ENCODE results near the gene FOXN3. TPM values are rescaled to one million over a fixed set of nuclear protein-coding genes. Genes with fewer than 3 reads are reported as not detected.

FOXN3 gene
- total and polyA plus RNA-seq, 3 experiments from 2014 or later, result 73.9 to 136 (median 74.8) TPM

DNA sequence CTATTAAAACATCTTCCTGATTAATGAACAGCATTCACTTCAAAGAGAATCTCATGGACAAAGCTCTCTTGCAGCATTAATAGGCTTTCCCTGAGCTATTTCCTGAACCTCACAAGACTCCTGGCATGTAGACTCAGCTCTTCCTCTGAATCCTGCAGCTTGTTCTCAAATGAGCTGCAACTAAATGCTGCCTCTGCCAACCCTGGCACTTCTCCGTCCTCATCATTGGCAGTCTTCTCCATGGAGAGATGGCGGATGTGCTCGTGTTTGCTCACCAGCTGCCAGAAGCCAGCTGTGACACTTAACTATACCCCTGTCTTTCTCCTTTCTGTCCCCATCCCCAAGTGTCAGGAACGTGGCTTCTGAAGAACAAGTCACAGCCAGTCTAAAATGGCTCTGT is 232.1 kb downstream of the FOXN3 start:
- H3K27me3 Mint-ChIP-seq, result peaks cover 0 to 1% of the 10 kb centered on the region in 2 donors
- CTCF ChIA-PET, result no interaction called here

DNA sequence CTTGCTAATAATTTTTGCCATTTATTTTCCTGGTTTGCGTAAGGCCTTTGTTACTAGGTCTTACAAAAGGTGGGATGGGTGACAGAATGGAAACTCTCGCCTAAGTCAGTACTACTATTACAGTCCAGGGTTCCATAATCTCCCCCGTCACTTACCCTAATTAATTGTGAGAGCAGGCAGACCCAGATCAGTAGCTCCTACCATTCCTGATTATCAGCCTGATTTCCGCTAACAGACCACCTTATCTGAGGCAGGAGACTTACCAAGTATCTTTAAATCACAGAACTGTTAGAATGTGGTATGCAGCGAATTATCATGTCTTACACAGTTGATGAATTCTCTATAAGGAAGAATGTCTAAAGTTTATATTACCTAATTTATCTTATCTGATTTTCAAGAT is 234.7 kb downstream of the FOXN3 start:
- Histone ChIP-seq H3K9me3 (ENCODE audit: low read length) (no peaks in the 10 kb centered on the region), H3K27me3 (ENCODE audit: insufficient read depth, low read length, poor library complexity, severe bottlenecking) (no peaks in the 10 kb centered on the region), H3K27ac (ENCODE audit: low read depth, low read length) (no peak overlapping the region), H3K4me1 (ENCODE audit: insufficient read depth, low read length) (peaks cover 6% of the 10 kb centered on the region), H3K36me3 (ENCODE audit: insufficient read depth, low read length) (peaks cover 3% of the 10 kb centered on the region), H3K4me3 (ENCODE audit: low read length) (no peak overlapping the region)
- Mint-ChIP-seq H3K36me3 (peaks cover 6 to 55% (median 14%) of the 10 kb centered on the region in 3 donors), H3K4me3 (no peak overlapping the region), H3K27ac (no peak overlapping the region), H3K27me3 (peaks cover 0 to 1% of the 10 kb centered on the region in 2 donors), H3K9me3 (no peaks in the 10 kb centered on the region), H3K4me1 (peaks cover 25 to 27% (median 26%) of the 10 kb centered on the region in 3 donors)
- POLR2A ChIA-PET, result no interaction called here
- CTCF ChIA-PET, result no interaction called here
- DNase-seq, result no peak

More for the DNA sequence above, 232.1 kb downstream of the FOXN3 start:
- H3K4me3 Mint-ChIP-seq, result no peak overlapping the region
- POLR2A ChIA-PET, result no interaction called here
- Histone ChIP-seq H3K4me3 (ENCODE audit: low read length) (no peak overlapping the region), H3K27ac (ENCODE audit: low read depth, low read length) (no peak overlapping the region), H3K27me3 (ENCODE audit: insufficient read depth, low read length, poor library complexity, severe bottlenecking) (no peaks in the 10 kb centered on the region), H3K36me3 (ENCODE audit: insufficient read depth, low read length) (peaks cover 10% of the 10 kb centered on the region), H3K9me3 (ENCODE audit: low read length) (no peaks in the 10 kb centered on the region), H3K4me1 (ENCODE audit: insufficient read depth, low read length) (no peaks in the 10 kb centered on the region)
- peaks cover 9 to 17% (median 10%) of the 10 kb centered on the region in 3 donors for H3K4me1 Mint-ChIP-seq
- DNase-seq, result no peak
- H3K27ac Mint-ChIP-seq, result peak overlapping the region in 3 of 8 donors; percentile 2 to 52 (median 5)
- peaks cover 0 to 64% (median 22%) of the 10 kb centered on the region in 3 donors for H3K36me3 Mint-ChIP-seq
- no peaks in the 10 kb centered on the region for H3K9me3 Mint-ChIP-seq

DNA sequence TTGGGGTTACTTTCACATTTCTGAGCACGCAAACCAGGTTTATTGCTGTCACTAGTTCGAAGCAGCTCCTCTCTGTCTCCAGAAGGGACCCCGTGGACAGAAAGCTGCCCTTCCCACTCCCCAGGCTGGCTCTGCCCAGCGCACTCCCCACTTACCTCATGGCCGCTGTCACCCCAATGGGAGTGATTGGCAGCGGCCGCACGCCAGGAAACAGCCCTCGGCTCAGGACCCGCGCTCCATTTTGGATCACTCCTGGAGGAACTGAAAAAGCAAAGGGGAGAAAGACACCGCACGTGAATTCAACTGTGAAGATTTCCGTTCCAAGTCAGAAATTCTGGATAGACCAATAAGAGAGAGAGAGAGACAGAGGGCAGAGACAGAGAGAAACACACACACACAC is 236.5 kb downstream of the FOXN3 start:
- Mint-ChIP-seq H3K27ac (peak overlapping the region in 3 of 8 donors; percentile 14 to 81 (median 33)), H3K27me3 (peaks cover 0 to 1% of the 10 kb centered on the region in 2 donors), H3K4me3 (no peak overlapping the region), H3K36me3 (peaks cover 6 to 57% (median 14%) of the 10 kb centered on the region in 3 donors), H3K4me1 (peaks cover 22 to 26% (median 25%) of the 10 kb centered on the region in 3 donors), H3K9me3 (no peaks in the 10 kb centered on the region)
- Histone ChIP-seq H3K9me3 (ENCODE audit: low read length) (no peaks in the 10 kb centered on the region), H3K36me3 (ENCODE audit: insufficient read depth, low read length) (no peaks in the 10 kb centered on the region), H3K4me3 (ENCODE audit: low read length) (no peak overlapping the region), H3K27ac (ENCODE audit: low read depth, low read length) (no peak overlapping the region), H3K27me3 (ENCODE audit: insufficient read depth, low read length, poor library complexity, severe bottlenecking) (no peaks in the 10 kb centered on the region), H3K4me1 (ENCODE audit: insufficient read depth, low read length) (peaks cover 6% of the 10 kb centered on the region)
- POLR2A ChIA-PET, result no interaction called here
- CTCF ChIA-PET, result no interaction called here
- no peak for DNase-seq

DNA sequence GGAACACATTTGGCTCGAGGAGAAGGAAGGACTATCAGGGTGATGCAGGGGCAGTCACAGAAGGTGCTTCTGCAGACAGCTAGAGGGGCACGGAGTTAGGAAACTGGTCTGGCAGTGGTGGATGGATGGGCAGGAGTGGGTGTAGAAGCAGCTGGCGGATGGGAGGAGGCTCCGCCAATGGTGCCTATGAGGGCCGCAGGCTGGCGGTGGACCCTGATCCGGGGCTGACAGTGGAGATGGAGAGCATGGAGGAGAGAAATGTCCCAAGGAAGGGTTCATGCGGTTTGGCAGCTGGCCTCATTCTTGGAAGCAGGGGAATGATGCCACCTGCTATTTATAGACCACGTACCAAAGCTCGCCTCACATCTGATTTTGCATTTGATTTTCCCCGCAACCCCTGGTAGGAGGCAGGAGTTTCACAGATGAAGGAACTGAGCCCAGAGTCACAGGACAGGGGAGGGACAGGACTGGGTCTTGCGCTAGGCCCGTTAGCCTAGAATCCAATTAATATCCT is 237.1 kb downstream of the FOXN3 start:
- ChIA-PET CTCF (no interaction called here), POLR2A (no interaction called here)
- H3K27me3 ChIP-seq (ENCODE audit: insufficient read depth, low read length, poor library complexity, severe bottlenecking), result no peaks in the 10 kb centered on the region
- no peak overlapping the region for H3K27ac ChIP-seq (ENCODE audit: low read depth, low read length)
- Mint-ChIP-seq H3K27ac (peak overlapping the region in 4 of 8 donors; percentile 2 to 47 (median 20)), H3K4me1 (peaks cover 20 to 25% (median 23%) of the 10 kb centered on the region in 3 donors), H3K4me3 (peak overlapping the region in 2 of 7 donors; percentile 4 to 51), H3K36me3 (peaks cover 8 to 57% (median 10%) of the 10 kb centered on the region in 3 donors), H3K27me3 (peaks cover 0 to 1% of the 10 kb centered on the region in 2 donors), H3K9me3 (no peaks in the 10 kb centered on the region)
- H3K36me3 ChIP-seq (ENCODE audit: insufficient read depth, low read length), result no peaks in the 10 kb centered on the region
- no peak overlapping the region for H3K4me3 ChIP-seq (ENCODE audit: low read length)
- H3K4me1 ChIP-seq (ENCODE audit: insufficient read depth, low read length), result peaks cover 6% of the 10 kb centered on the region
- H3K9me3 ChIP-seq (ENCODE audit: low read length), result no peaks in the 10 kb centered on the region
- DNase-seq, result no peak

DNA sequence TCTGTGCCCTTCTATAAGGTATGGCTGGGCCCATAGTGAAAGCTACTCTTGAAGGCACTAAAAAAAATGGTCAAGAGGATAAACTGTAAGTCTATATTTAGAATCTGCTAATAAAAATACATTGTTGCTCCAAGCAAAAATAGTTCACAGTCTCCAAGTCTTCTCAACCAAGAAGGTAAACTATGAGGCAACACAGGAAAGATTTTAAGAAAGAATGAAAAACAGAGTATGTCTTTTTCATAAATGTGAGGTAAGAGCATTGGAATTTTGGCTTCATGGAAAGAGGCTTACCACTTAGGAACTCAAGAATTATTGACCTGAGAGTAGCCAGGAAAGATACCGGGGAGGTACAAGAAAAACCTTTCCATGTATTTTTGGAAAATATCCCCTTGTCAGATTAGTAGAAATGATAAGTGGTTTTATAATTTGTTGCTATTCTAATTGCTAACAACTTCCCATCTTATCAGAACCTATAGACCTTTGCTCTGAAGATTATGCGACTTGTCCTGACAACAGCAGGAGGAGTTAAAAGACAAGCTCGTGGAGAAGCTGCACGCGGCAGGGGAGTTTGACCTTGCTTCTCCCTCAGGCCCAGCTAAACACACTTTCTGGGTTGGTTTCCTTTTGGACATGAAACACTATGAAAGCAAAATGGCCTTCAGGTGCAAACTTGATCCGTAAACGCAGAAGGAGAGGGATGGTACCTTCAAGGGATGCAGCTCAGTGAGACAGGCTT is 238.1 kb downstream of the FOXN3 start:
- Histone ChIP-seq H3K27me3 (ENCODE audit: insufficient read depth, low read length, poor library complexity, severe bottlenecking) (no peaks in the 10 kb centered on the region), H3K4me3 (ENCODE audit: low read length) (no peak overlapping the region), H3K27ac (ENCODE audit: low read depth, low read length) (no peak overlapping the region), H3K4me1 (ENCODE audit: insufficient read depth, low read length) (peaks cover 6% of the 10 kb centered on the region), H3K36me3 (ENCODE audit: insufficient read depth, low read length) (no peaks in the 10 kb centered on the region), H3K9me3 (ENCODE audit: low read length) (no peaks in the 10 kb centered on the region)
- H3K27me3 Mint-ChIP-seq, result peaks cover 0 to 1% of the 10 kb centered on the region in 2 donors
- H3K4me3 Mint-ChIP-seq, result no peak overlapping the region
- DNase-seq, result no peak
- H3K36me3 Mint-ChIP-seq, result peaks cover 15 to 59% (median 18%) of the 10 kb centered on the region in 3 donors
- peak overlapping the region in 3 of 8 donors; percentile 22 to 34 (median 32) for H3K27ac Mint-ChIP-seq
- ChIA-PET POLR2A (no interaction called here), CTCF (interaction anchor here (1.1 to 2.8 kb wide), 4 partner anchors 13 to 735 kb away, joined by 3 to 9 read pairs (median 6); no protein-coding TSS in a partner anchor)
- H3K9me3 Mint-ChIP-seq, result peaks cover 0 to 4% (median 0%) of the 10 kb centered on the region in 5 donors
- H3K4me1 Mint-ChIP-seq, result peaks cover 20 to 24% (median 21%) of the 10 kb centered on the region in 3 donors

DNA sequence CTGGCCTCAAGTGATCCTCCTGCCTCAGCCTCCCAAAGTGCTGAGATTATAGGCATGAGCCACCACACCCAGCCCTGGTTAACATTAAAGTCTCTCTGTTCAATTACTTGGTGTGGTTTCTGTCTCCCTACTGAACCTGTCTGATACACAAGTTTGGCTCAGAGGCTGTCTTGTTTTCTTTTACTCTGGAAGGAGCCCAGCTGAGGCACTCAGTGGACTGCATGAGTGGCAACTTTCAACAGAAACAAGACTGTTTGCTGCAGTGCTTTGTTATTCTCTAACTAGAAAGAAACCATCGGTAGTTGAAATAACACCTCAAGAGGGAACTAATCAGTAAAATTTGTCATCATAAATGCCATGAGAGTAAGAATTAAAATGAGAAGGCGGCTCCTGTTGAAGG is 238.7 kb downstream of the FOXN3 start:
- CTCF ChIA-PET, result interaction anchor here (0.8 to 2.8 kb wide), 8 partner anchors 12 to 736 kb away, joined by 3 to 9 read pairs (median 4); no protein-coding TSS in a partner anchor
- H3K4me1 Mint-ChIP-seq, result peaks cover 20 to 21% (median 21%) of the 10 kb centered on the region in 3 donors
- peaks cover 3% of the 10 kb centered on the region for H3K36me3 ChIP-seq (ENCODE audit: insufficient read depth, low read length)
- DNase-seq, result no peak
- H3K36me3 Mint-ChIP-seq, result peaks cover 15 to 60% (median 23%) of the 10 kb centered on the region in 3 donors
- H3K4me1 ChIP-seq (ENCODE audit: insufficient read depth, low read length), result peaks cover 6% of the 10 kb centered on the region
- H3K27ac Mint-ChIP-seq, result peak overlapping the region in 4 of 8 donors; percentile 22 to 48 (median 28)
- H3K27me3 Mint-ChIP-seq, result peaks cover 0 to 1% of the 10 kb centered on the region in 2 donors
- POLR2A ChIA-PET, result no interaction called here
- H3K9me3 Mint-ChIP-seq, result peaks cover 0 to 4% (median 0%) of the 10 kb centered on the region in 5 donors
- H3K4me3 ChIP-seq (ENCODE audit: low read length), result no peak overlapping the region
- H3K9me3 ChIP-seq (ENCODE audit: low read length), result no peaks in the 10 kb centered on the region
- H3K4me3 Mint-ChIP-seq, result no peak overlapping the region
- H3K27ac ChIP-seq (ENCODE audit: low read depth, low read length), result no peak overlapping the region
- no peaks in the 10 kb centered on the region for H3K27me3 ChIP-seq (ENCODE audit: insufficient read depth, low read length, poor library complexity, severe bottlenecking)

DNA sequence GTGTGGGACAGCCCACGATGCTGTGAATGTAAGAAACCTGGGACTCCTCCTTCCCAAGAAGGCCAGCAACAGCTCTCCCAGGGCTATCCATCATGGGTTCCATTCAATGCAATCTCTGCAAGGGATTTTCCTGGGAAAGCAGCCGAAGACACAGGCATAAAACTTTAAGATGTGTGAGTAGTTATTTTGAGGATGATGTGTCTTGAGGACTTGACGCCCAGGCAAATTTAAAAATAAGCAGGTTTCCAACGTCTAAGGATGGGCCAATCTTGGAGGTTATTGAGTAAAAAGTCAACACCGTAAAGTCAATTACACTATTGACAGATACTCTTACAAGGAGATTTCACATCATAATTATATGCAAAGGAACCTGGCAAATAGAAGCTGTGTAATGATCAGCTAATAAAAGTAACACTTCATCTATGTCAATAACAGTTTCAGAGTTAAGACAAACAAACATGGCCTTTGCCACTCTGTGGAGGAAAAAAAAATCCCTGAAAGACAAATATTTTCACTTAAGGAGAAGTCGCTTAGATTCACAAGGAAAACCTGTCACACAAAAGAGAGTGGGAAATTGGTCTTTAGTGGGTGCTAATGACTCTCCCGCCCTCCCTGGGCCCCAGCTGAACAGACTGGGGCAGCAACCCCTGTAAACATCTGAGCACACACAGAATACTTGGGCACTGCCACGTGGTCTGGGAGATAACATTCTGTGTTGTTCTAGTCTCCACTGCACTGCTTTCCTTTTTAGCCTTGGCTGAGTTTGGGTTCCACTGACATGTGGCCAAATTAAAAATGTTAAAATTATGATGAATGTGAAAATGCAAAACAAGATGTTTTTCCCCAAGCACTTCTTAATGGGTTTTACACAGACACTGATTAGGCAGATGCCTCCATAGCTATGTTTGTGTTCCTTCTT is 240.9 kb downstream of the FOXN3 start:
- no peak overlapping the region for H3K4me3 ChIP-seq (ENCODE audit: low read length)
- peaks cover 5% of the 10 kb centered on the region for H3K36me3 ChIP-seq (ENCODE audit: insufficient read depth, low read length)
- H3K4me1 Mint-ChIP-seq, result peaks cover 13 to 18% (median 16%) of the 10 kb centered on the region in 3 donors
- H3K9me3 Mint-ChIP-seq, result peaks cover 0 to 9% (median 4%) of the 10 kb centered on the region in 5 donors
- ChIA-PET POLR2A (no interaction called here), CTCF (interaction anchor here (0.7 to 2.8 kb wide), 6 partner anchors 10 to 738 kb away, joined by 3 to 9 read pairs (median 4); no protein-coding TSS in a partner anchor)
- peaks cover 6% of the 10 kb centered on the region for H3K4me1 ChIP-seq (ENCODE audit: insufficient read depth, low read length)
- H3K27ac ChIP-seq (ENCODE audit: low read depth, low read length), result no peak overlapping the region
- H3K27ac Mint-ChIP-seq, result peak overlapping the region in 1 of 8 donors; percentile 43
- no peak overlapping the region for H3K4me3 Mint-ChIP-seq
- no peaks in the 10 kb centered on the region for H3K9me3 ChIP-seq (ENCODE audit: low read length)
- peaks cover 15 to 65% (median 41%) of the 10 kb centered on the region in 3 donors for H3K36me3 Mint-ChIP-seq
- no peak for DNase-seq
- H3K27me3 Mint-ChIP-seq, result peaks cover 0 to 1% of the 10 kb centered on the region in 2 donors
- no peaks in the 10 kb centered on the region for H3K27me3 ChIP-seq (ENCODE audit: insufficient read depth, low read length, poor library complexity, severe bottlenecking)

Data from CD8-positive, alpha-beta memory T cell (primary cell).